ENCODE measurements around the gene XCL2.

XCL2 gene

GRCh38 chr1:168521401-168522000 is 22.3 kb downstream of the XCL2 start:
- no peak for TF ChIP-seq CTCF (IDR thresholded peaks at IDR 0.05; ENCODE audit: low read depth, low read length)
- no peak overlapping the region for H3K4me3 ChIP-seq (replicated peaks in 1 of 2; ENCODE audit: low read depth in 2 of 2, low read length in 2 of 2)
- DNase-seq (ENCODE audit: low read depth in 2 of 2): no peak

GRCh38 chr1:168520832-168521231 is 23.0 kb downstream of the XCL2 start:
- H3K4me3 ChIP-seq (replicated peaks in 1 of 2; ENCODE audit: low read depth in 2 of 2, low read length in 2 of 2): no peak overlapping the region
- TF ChIP-seq CTCF (IDR thresholded peaks at IDR 0.05; ENCODE audit: low read depth, low read length): no peak
- DNase-seq (ENCODE audit: low read depth in 2 of 2): no peak

GRCh38 chr1:168520052-168520751 is 23.6 kb downstream of the XCL2 start:
- no peak for TF ChIP-seq CTCF (IDR thresholded peaks at IDR 0.05; ENCODE audit: low read depth, low read length)
- H3K4me3 ChIP-seq (replicated peaks in 1 of 2; ENCODE audit: low read depth in 2 of 2, low read length in 2 of 2): no peak overlapping the region
- no peak for DNase-seq (ENCODE audit: low read depth in 2 of 2)

- no peak for TF ChIP-seq CTCF (IDR thresholded peaks at IDR 0.05; ENCODE audit: low read depth, low read length)
- H3K4me3 ChIP-seq (replicated peaks in 1 of 2; ENCODE audit: low read depth in 2 of 2, low read length in 2 of 2): no peak overlapping the region
- DNase-seq (ENCODE audit: low read depth in 2 of 2): no peak
Measured at GRCh38 chr1:168518813-168519212, 25.0 kb downstream of the XCL2 start.

GRCh38 chr1:168518201-168518689 is 25.6 kb downstream of the XCL2 start:
- DNase-seq (ENCODE audit: low read depth in 2 of 2): no peak
- TF ChIP-seq CTCF (IDR thresholded peaks at IDR 0.05; ENCODE audit: low read depth, low read length): no peak
- no peak overlapping the region for H3K4me3 ChIP-seq (replicated peaks in 1 of 2; ENCODE audit: low read depth in 2 of 2, low read length in 2 of 2)

- TF ChIP-seq CTCF (IDR thresholded peaks at IDR 0.05; ENCODE audit: low read depth, low read length): no peak
- no peak for DNase-seq (ENCODE audit: low read depth in 2 of 2)
- no peak overlapping the region for H3K4me3 ChIP-seq (replicated peaks in 1 of 2; ENCODE audit: low read depth in 2 of 2, low read length in 2 of 2)
Measured at GRCh38 chr1:168514455-168514854, 29.3 kb downstream of the XCL2 start.

All from cardiac fibroblast (primary cell).